ENCODE data around the gene SCAF8. TPM values are rescaled to one million over a fixed set of nuclear protein-coding genes. Genes with fewer than 3 reads are reported as not detected.
"Not testable (repeated sequence)": the region's sequence is repeated elsewhere in the genome, so short reads cannot be mapped to it uniquely, and the experiment has no call there.

SCAF8 gene
- total RNA-seq, 1 experiment from 2014 or later: 26.2 TPM

GRCh38 chr6:154766288-154766687, 33.1 kb downstream of the SCAF8 start:
- in situ Hi-C loops (cut with HindIII; ENCODE audit: low sequenced_read_pairs): no loop called here
- peak; percentile 92 for DNase-seq (ENCODE audit: low spot score)

- DNase-seq (ENCODE audit: low spot score): peak; percentile 79
- in situ Hi-C loops (cut with HindIII; ENCODE audit: low sequenced_read_pairs): no loop called here
Observed at GRCh38 chr6:154767003-154767723, 33.9 kb downstream of the SCAF8 start.

- DNase-seq (ENCODE audit: low spot score): no peak
- in situ Hi-C loops (cut with HindIII; ENCODE audit: low sequenced_read_pairs): no loop called here
Observed at GRCh38 chr6:154768280-154768679, 35.1 kb downstream of the SCAF8 start.

GRCh38 chr6:154773610-154774089, 40.4 kb downstream of the SCAF8 start:
- no peak for DNase-seq (ENCODE audit: low spot score)
- in situ Hi-C loops (cut with HindIII; ENCODE audit: low sequenced_read_pairs): no loop called here

GRCh38 chr6:154779157-154779556, 45.9 kb downstream of the SCAF8 start:
- in situ Hi-C loops (cut with HindIII; ENCODE audit: low sequenced_read_pairs); DNase-seq (ENCODE audit: low spot score): not testable (repeated sequence)

- DNase-seq (ENCODE audit: low spot score): no peak
- in situ Hi-C loops (cut with HindIII; ENCODE audit: low sequenced_read_pairs): no loop called here
Observed at GRCh38 chr6:154782193-154782592, 49.0 kb downstream of the SCAF8 start.

GRCh38 chr6:154783229-154783628, 50.0 kb downstream of the SCAF8 start:
- in situ Hi-C loops (cut with HindIII; ENCODE audit: low sequenced_read_pairs): no loop called here
- DNase-seq (ENCODE audit: low spot score): no peak

GRCh38 chr6:154785075-154785474, 51.9 kb downstream of the SCAF8 start:
- in situ Hi-C loops (cut with HindIII; ENCODE audit: low sequenced_read_pairs): no loop called here
- no peak for DNase-seq (ENCODE audit: low spot score)

GRCh38 chr6:154786144-154786868, 53.1 kb downstream of the SCAF8 start:
- no peak for DNase-seq (ENCODE audit: low spot score)
- in situ Hi-C loops (cut with HindIII; ENCODE audit: low sequenced_read_pairs): no loop called here

GRCh38 chr6:154791556-154792317, 58.5 kb downstream of the SCAF8 start:
- no peak for DNase-seq (ENCODE audit: low spot score)
- in situ Hi-C loops (cut with HindIII; ENCODE audit: low sequenced_read_pairs): no loop called here

GRCh38 chr6:154792325-154792724, 59.1 kb downstream of the SCAF8 start:
- no peak for DNase-seq (ENCODE audit: low spot score)
- in situ Hi-C loops (cut with HindIII; ENCODE audit: low sequenced_read_pairs): no loop called here

- DNase-seq (ENCODE audit: low spot score): no peak
- in situ Hi-C loops (cut with HindIII; ENCODE audit: low sequenced_read_pairs): no loop called here
Observed at GRCh38 chr6:154792761-154793160, 59.5 kb downstream of the SCAF8 start.

GRCh38 chr6:154796484-154796883, 63.3 kb downstream of the SCAF8 start:
- in situ Hi-C loops (cut with HindIII; ENCODE audit: low sequenced_read_pairs): no loop called here

GRCh38 chr6:154797857-154798256, 64.6 kb downstream of the SCAF8 start:
- in situ Hi-C loops (cut with HindIII; ENCODE audit: low sequenced_read_pairs): no loop called here
- no peak for DNase-seq (ENCODE audit: low spot score)

More at GRCh38 chr6:154796484-154796883, 63.3 kb downstream of the SCAF8 start:
- DNase-seq (ENCODE audit: low spot score): no peak

- in situ Hi-C loops (cut with HindIII; ENCODE audit: low sequenced_read_pairs): no loop called here
Observed at GRCh38 chr6:154800338-154800737, 67.1 kb downstream of the SCAF8 start.

GRCh38 chr6:154805288-154805911, 72.2 kb downstream of the SCAF8 start:
- in situ Hi-C loops (cut with HindIII; ENCODE audit: low sequenced_read_pairs): no loop called here
- DNase-seq (ENCODE audit: low spot score): peak; percentile 63

More at GRCh38 chr6:154800338-154800737, 67.1 kb downstream of the SCAF8 start:
- DNase-seq (ENCODE audit: low spot score): no peak

GRCh38 chr6:154806804-154807203, 73.6 kb downstream of the SCAF8 start:
- DNase-seq (ENCODE audit: low spot score): no peak
- in situ Hi-C loops (cut with HindIII; ENCODE audit: low sequenced_read_pairs): no loop called here

- in situ Hi-C loops (cut with HindIII; ENCODE audit: low sequenced_read_pairs): not testable (repeated sequence)
Observed at GRCh38 chr6:154811663-154812062, 78.4 kb downstream of the SCAF8 start.

GRCh38 chr6:154814063-154814462, 80.8 kb downstream of the SCAF8 start:
- DNase-seq (ENCODE audit: low spot score): no peak
- in situ Hi-C loops (cut with HindIII; ENCODE audit: low sequenced_read_pairs): no loop called here

More at GRCh38 chr6:154811663-154812062, 78.4 kb downstream of the SCAF8 start:
- not testable (repeated sequence) for DNase-seq (ENCODE audit: low spot score)
